CD4-positive, alpha-beta T cell treated with Interleukin-21 for 1 hour (primary cell): ENCODE results near the gene CAMKMT.

Experiments
- DNase-seq: peaks from one replicate; pipeline ENCODE4 v3.0.0-alpha.2; 2020

CAMKMT gene

GRCh38 chr2:44747794-44748193, 386.0 kb downstream of the CAMKMT start:
- no peak for DNase-seq

- DNase-seq, result no peak
Measured at GRCh38 chr2:44751754-44752479, 390.2 kb downstream of the CAMKMT start.

- no peak for DNase-seq
Measured at GRCh38 chr2:44752761-44753160, 391.0 kb downstream of the CAMKMT start.

- DNase-seq, result peak; percentile 10
Measured at GRCh38 chr2:44753552-44754285, 392.0 kb downstream of the CAMKMT start.

DNA sequence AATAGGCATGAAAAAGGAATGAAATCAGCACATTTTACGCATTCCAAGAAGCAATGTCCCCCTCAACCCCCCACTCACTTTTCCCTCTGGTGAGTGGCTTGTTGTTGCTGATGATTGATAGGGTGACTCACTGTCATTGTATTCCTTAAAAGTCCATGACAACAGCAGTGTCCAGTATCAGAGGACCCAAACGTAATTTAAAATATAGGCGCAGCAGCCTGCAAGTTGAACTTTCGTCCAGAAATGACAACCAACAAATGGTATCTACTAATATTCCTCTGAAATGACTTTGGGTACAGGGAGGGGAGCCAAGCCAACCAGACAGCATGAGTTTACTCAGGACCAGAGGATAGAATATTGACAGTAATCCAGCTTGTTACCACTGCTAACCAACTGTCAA, 396.8 kb downstream of the CAMKMT start:
- no peak for DNase-seq

GRCh38 chr2:44759823-44760222, 398.1 kb downstream of the CAMKMT start:
- DNase-seq, result no peak

- DNase-seq, result no peak
Measured at GRCh38 chr2:44763275-44763782, 401.6 kb downstream of the CAMKMT start.

GRCh38 chr2:44766220-44766619, 404.5 kb downstream of the CAMKMT start:
- no peak for DNase-seq

GRCh38 chr2:44766777-44767176, 405.0 kb downstream of the CAMKMT start:
- no peak for DNase-seq

DNA sequence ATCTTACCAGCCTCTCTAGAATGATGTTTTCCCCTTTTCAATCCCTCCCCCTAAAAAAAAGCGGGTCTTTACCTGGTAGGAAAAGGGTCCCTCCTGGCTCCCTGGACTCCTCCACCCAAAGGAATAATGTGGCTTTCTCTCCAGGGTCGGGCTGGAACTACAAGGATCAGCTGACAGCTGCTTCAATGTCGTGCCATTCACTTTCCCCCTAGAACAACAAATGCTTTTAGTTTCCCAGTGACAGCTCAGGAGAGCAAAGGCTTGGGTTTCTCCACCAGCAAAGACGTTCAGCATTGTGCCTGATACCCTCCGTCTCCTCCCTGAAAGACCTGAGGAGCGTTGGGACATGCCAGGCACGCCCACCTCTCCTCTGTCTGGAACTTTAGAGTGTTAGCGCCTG, 405.9 kb downstream of the CAMKMT start:
- no peak for DNase-seq

DNA sequence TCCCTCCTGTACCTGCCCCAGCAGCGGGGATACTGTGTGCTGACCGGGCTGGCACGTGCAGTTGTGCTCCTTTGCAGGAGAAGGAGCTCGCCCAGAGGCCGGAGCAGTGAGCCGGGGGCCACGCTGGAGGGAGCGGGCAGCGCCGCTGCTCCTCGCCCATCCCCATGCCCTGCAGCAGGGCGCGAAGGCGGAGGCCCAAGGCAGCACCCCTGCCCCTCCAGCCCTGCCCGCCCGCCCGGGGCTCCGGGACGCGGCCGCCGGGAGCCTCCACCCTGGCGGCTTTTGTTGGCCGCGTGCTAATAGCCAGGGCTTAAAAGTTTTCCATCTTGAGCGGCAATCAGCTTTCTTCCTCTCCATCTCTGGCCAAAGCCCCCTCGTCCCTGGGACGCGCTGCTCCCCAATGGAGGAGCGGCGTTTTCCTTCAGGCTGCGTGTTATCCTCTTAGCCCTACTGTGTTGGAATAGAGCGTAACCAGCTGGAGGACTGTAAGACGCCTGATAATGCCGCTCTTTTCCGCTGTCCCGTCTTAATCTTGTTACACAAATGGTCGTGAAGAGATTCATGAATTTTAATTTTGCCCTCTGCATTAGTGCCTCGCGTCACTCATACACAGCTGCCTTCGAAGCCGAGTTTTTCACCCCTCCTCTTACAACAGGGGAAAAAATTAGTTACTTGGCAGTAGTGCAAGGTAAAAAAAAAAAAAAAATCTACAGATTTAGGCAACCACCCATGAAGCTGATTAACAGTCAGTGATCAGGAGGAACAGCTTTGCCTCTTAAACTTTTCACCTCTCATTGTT, 406.9 kb downstream of the CAMKMT start:
- no peak for DNase-seq

DNA sequence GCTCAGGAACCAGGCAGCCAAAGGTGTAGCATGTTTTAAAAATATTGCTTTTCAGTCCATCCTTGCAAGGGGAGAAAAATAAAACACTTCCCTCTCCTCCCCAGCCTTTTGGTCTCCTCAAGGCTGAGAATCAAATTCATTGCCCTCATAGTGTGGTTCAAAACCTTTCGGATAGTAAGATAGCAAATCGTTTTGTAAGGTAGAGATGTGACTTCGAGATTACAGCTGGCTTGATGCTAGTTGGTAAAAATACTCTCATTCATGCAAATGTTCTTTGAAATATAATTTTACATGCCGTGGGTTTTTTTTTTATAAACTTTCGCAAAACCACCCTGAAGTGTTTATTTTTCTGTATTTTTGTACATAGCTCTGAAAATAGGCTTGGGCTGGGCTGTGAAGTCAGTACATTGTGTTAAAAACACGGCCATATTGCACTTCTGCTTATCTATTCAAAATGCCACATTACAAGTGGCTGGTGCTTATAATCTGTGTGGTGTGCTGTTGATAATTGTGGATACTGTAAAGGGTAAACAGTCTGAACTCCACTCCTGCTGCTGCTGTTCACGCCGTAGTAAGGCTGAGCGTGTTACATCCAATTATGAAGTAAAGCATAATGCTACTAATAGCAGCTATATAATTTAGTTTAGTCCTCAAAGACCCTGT, 407.7 kb downstream of the CAMKMT start:
- DNase-seq, result no peak

DNA sequence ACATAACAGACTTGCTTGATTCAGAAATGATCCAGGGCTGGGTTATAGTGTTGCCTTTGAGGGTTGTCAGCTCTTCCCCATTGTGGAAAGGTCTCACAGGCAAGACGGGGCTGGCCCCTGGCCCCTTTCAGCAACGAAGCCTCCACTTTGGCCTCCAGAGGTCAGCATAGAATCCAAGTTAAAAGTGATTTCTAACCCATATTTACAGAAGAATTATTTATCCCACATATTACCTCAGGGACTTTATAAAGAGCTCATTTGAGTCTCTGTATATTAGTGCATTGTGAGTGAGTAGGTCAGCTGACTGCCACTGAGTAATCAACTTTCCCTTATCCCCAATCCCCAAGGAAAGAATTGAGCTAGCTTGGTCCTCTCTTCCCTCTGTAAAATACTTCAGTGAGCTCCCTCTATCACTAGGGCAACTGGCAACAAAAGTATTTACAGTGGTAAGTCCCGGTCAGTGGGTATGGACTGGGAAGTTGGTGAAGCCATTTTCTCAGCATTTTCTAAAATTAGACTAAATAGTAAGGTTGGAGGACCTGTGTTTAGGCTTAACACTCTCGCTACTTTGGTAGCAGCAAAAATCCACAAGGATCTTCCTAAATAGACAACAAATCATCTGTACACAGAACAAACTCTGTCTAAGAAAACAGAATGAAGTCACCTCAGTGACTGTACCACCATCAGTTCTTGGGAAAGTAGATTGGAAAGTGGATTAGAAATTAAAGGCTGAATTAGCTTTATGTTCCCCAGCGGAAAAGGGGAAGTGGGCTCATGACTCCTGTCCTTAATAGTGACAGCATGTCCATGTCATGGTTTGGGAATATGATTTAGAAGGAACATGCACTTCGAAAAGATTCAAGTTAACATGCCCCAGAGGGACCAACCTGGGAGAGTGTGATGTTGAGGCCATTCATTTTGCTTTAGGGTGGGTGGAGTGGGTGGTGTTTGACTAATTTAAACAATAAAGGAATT, 408.8 kb downstream of the CAMKMT start:
- DNase-seq, result no peak

- no peak for DNase-seq
Measured at GRCh38 chr2:44771522-44771921, 409.8 kb downstream of the CAMKMT start.

GRCh38 chr2:44772131-44772530, 410.4 kb downstream of the CAMKMT start:
- no peak for DNase-seq

DNA sequence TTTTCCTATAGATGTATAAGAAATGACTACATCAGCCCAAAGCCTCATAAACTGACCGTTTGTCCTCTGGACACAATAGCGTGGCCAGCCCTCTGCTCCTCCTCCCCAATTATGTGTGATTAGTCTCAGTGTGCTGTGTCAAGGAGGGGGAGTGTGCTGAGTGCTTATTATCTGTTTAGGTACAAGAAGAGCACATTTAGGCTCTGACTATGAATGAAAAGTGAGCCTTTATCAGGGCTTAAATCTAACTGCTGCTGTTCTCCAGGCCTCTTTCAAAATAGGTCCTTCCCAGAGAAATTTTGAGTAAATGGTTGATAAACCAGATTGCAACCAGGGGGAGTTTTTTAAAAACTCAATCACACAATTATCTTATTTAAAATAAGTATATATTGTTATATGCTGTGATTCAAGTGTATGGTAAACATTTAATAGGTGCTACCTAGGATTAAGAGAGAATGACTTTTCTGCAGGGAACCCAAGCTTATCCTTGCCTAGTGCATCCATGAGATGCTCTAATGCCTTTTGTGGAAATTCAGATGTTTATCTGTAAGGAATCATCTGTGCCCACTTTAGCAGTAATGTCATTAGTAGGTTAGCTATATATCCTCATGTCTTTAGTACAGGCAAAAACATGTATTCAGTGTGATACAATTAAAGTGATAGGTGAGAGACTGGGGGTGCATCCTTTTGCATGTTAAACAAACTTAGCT, 411.1 kb downstream of the CAMKMT start:
- no peak for DNase-seq

- DNase-seq, result no peak
Measured at GRCh38 chr2:44774826-44775492, 413.2 kb downstream of the CAMKMT start.

DNA sequence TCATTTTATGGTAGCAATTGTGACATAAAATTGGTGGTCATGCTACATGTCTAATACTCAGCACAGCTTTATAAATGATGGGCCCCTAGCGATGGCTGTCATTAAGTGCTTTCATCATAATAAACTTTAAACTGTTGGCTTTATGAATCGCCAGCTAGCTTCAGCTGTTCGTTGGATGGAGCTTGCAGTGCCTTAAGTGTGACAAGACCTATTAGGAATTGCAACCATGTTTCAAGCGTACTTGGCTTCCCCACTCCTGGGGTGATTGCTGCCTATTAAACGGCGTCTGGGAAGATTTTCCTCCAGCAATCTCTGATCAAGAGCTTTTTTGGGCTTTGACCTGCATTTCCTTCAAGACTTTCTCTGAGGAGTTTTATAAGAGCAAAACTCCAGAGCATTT, 415.3 kb downstream of the CAMKMT start:
- DNase-seq, result no peak

DNA sequence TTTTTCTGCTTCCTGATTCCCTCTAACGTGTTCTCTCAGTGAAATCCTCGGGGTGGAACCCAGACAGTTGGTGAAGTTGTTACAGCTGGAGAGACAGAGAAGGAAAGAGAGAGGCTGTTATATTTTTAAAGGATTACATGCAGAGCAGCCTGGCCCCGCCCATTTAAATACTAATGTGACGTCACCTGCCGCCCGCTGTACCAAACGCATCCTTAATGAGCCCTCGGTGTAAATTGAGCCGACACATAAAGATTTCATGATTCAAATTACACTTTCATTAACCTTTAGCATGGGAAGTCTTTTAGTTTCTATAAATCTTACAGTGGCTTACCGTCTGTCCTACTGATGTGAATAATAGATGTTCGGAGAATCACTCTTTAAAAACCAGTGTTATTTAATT, 415.8 kb downstream of the CAMKMT start:
- DNase-seq, result no peak

DNA sequence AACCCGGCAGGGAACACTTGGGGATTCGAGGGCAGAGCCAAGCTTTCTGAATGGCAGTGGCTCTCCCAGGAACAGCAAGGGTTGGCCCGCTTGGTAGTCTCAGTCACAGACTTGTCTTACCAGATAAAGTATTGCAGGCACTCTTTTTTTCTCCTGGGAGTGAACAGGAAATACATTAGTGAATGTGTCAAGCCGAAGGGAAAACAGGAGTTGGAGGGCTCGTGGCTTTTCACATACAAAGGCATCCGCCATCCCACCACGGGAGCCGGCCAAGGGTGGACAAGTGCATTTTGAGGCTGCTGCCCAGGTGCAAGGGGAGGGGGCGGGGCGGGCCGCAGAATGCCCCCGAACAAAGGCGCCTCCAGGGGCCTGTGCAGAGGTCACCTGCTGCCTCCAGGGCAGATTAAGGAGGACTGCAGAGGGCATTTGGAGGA, 416.5 kb downstream of the CAMKMT start:
- no peak for DNase-seq
